Kidney epithelial cell (primary cell): ENCODE results near the gene AMZ1. TPM values are rescaled to one million over a fixed set of nuclear protein-coding genes. Genes with fewer than 3 reads are reported as not detected.
"Not testable (repeated sequence)": the region's sequence is repeated elsewhere in the genome, so short reads cannot be mapped to it uniquely, and the experiment has no call there.

ENCODE experiments used
- DNase-seq: peaks from one replicate; pipeline ENCODE4 v3.0.0-alpha.2; 2010; ENCODE audit warnings: low read depth
- H3K27me3 ChIP-seq: 2 replicates; pipeline ENCODE4 v1.6.0; 2011; ENCODE audit warnings: low read length; ENCODE audit not compliant: control insufficient read depth, insufficient read depth
- H3K36me3 ChIP-seq: 2 replicates; pipeline ENCODE4 v1.5.1; 2011; ENCODE audit warnings: low read length; ENCODE audit not compliant: control insufficient read depth, insufficient read depth
- H3K4me3 ChIP-seq: 2 replicates; pipeline ENCODE4 v1.5.1; 2011; ENCODE audit warnings: low read depth, mild to moderate bottlenecking, control low read depth, low read length
- CTCF ChIP-seq: IDR thresholded peaks from 2 replicates; pipeline ENCODE4 v1.5.1; 2011; ENCODE audit warnings: mild to moderate bottlenecking, moderate library complexity, low read length, control low read depth, inconsistent platforms; ENCODE audit not compliant: insufficient read depth, poor library complexity, severe bottlenecking
- total RNA-seq: library from RNA; depleted of rRNA; stranded (reverse); fragments of >200 nt; gene quantifications from 2 replicates; pipeline ENCODE4 v1.2.3, GENCODE V29; 2015

AMZ1 gene
- total RNA-seq, 1 donor from 2014 or later, result 2.8 TPM

GRCh38 chr7:2721842-2722241 lies 33.8 kb downstream of the AMZ1 start:
- no peaks in the 10 kb centered on the region for H3K36me3 ChIP-seq
- H3K4me3 ChIP-seq, result no peak overlapping the region
- no peak for DNase-seq
- TF ChIP-seq CTCF, result no peak
- H3K27me3 ChIP-seq, result no peaks in the 10 kb centered on the region

DNA sequence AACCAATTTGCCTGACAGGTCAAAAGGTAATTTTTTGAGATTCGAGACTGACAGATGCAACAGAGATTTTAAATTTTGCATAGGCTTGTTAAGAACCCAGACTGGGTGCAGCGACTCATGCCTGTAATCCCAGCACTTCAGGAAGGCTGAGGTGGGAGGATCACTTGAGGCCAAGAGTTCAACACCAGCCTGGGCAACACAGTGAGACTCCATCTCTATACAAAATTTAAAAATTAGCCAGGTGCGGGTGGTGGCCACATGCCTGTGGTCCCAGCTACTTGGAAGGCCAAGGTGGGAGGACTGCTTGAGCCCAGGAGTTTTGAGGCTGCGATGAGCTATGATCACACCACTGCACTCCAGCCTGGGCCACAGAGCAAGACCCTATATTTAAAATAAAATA lies 34.6 kb downstream of the AMZ1 start:
- DNase-seq, result no peak
- Histone ChIP-seq H3K36me3 (no peaks in the 10 kb centered on the region), H3K4me3 (no peak overlapping the region), H3K27me3 (no peaks in the 10 kb centered on the region)
- no peak for TF ChIP-seq CTCF

- no peak for DNase-seq
- H3K27me3 ChIP-seq, result no peaks in the 10 kb centered on the region
- no peak for TF ChIP-seq CTCF
- H3K4me3 ChIP-seq, result no peak overlapping the region
- H3K36me3 ChIP-seq, result no peaks in the 10 kb centered on the region
Observed at GRCh38 chr7:2723138-2723850, 35.3 kb downstream of the AMZ1 start.

- DNase-seq, H3K4me3 ChIP-seq, H3K36me3 ChIP-seq, H3K27me3 ChIP-seq: not testable (repeated sequence)
Observed at GRCh38 chr7:2724036-2724435, 36.0 kb downstream of the AMZ1 start.

- no peaks in the 10 kb centered on the region for H3K27me3 ChIP-seq
- no peak for TF ChIP-seq CTCF
- H3K4me3 ChIP-seq, result no peak overlapping the region
- H3K36me3 ChIP-seq, result no peaks in the 10 kb centered on the region
- no peak for DNase-seq
Observed at GRCh38 chr7:2724453-2725177, 36.6 kb downstream of the AMZ1 start.

GRCh38 chr7:2725178-2726105 lies 37.4 kb downstream of the AMZ1 start:
- Histone ChIP-seq H3K27me3 (no peaks in the 10 kb centered on the region), H3K4me3 (no peak overlapping the region), H3K36me3 (no peaks in the 10 kb centered on the region)
- no peak for TF ChIP-seq CTCF
- no peak for DNase-seq
